GM23338 (cell line): ENCODE measurements around the gene ULBP2. TPM values are rescaled to one million over a fixed set of nuclear protein-coding genes. Genes with fewer than 3 reads are reported as not detected.

Experiments used
- ATAC-seq: fragments of 200-7000 bp; cut with Tn5 transposase; 3 replicates; pipeline ENCODE4 v1.9.1; 2020
- DNase-seq: peaks from one replicate; pipeline ENCODE4 v3.0.0-alpha.2; 2015; ENCODE audit warnings: low spot score
- H2AFZ ChIP-seq: fragments of 200-600 bp; sonication (generic); 2 replicates; pipeline ENCODE4 v1.8.0; 2016; ENCODE audit warnings: antibody characterized with exemption, mild to moderate bottlenecking, moderate library complexity
- H3F3A ChIP-seq: fragments of 200-600 bp; sonication (generic); replicated peaks from 2 replicates; pipeline ENCODE4 v1.8.0; 2017; ENCODE audit warnings: antibody characterized with exemption, mixed run types, low read depth
- H3K27ac ChIP-seq: fragments of 200-600 bp; sonication (generic); 2 replicates; pipeline ENCODE4 v1.6.1; 2016; ENCODE audit warnings: low read depth
- H3K27me3 ChIP-seq: fragments of 200-600 bp; sonication (generic); 2 replicates; pipeline ENCODE4 v1.8.0; 2016; ENCODE audit warnings: mild to moderate bottlenecking, mixed run types, moderate library complexity; ENCODE audit not compliant: insufficient read depth
- H3K36me3 ChIP-seq: fragments of 200-600 bp; sonication (generic); 2 replicates; pipeline ENCODE4 v1.8.0; 2016; ENCODE audit warnings: mild to moderate bottlenecking; ENCODE audit not compliant: insufficient read depth
- H3K4me1 ChIP-seq: fragments of 200-600 bp; sonication (generic); 2 replicates; pipeline ENCODE4 v1.8.0; 2016; ENCODE audit warnings: mild to moderate bottlenecking, moderate library complexity; ENCODE audit not compliant: insufficient read depth
- H3K4me2 ChIP-seq: fragments of 200-600 bp; sonication (generic); 2 replicates; pipeline ENCODE4 v1.7.1; 2017; ENCODE audit warnings: mixed run types
- H3K4me3 ChIP-seq: fragments of 200-600 bp; sonication (generic); 2 replicates; pipeline ENCODE4 v1.6.1; 2016; ENCODE audit warnings: mixed run types
- H3K79me2 ChIP-seq: fragments of 200-600 bp; sonication (generic); replicated peaks from 2 replicates; pipeline ENCODE4 v1.8.0; 2017; ENCODE audit warnings: mild to moderate bottlenecking; ENCODE audit not compliant: insufficient read depth
- H3K9me2 ChIP-seq: fragments of 200-600 bp; sonication (generic); 2 replicates; pipeline ENCODE4 v1.8.0; 2017; ENCODE audit not compliant: insufficient read depth
- H4K20me1 ChIP-seq: fragments of 200-600 bp; sonication (generic); replicated peaks from 2 replicates; pipeline ENCODE4 v1.8.0; 2017; ENCODE audit warnings: mild to moderate bottlenecking; ENCODE audit not compliant: insufficient read depth
- H3K27ac Mint-ChIP-seq: 2 replicates; pipeline ENCODE4 v1.8.0; 2020; ENCODE audit warnings: inconsistent platforms, mild to moderate bottlenecking, moderate library complexity, mixed read lengths
- H3K27me3 Mint-ChIP-seq: 3 replicates; pipeline ENCODE4 v1.8.0; 2022; ENCODE audit warnings: low read depth, mild to moderate bottlenecking, moderate library complexity, mixed read lengths, inconsistent platforms; ENCODE audit not compliant: insufficient read depth, poor library complexity
- H3K36me3 Mint-ChIP-seq: 3 replicates; pipeline ENCODE4 v1.8.0; 2021; ENCODE audit warnings: low read depth, mild to moderate bottlenecking, inconsistent platforms, moderate library complexity, mixed read lengths
- H3K4me1 Mint-ChIP-seq: 3 replicates; pipeline ENCODE4 v1.8.0; 2020; ENCODE audit warnings: mild to moderate bottlenecking, inconsistent platforms, mixed read lengths
- H3K4me3 Mint-ChIP-seq: 3 replicates; pipeline ENCODE4 v1.8.0; 2021; ENCODE audit warnings: moderate library complexity, mild to moderate bottlenecking, inconsistent platforms, mixed read lengths
- H3K9me3 Mint-ChIP-seq: 3 replicates; pipeline ENCODE4 v1.8.0; 2020; ENCODE audit warnings: moderate library complexity, mild to moderate bottlenecking, inconsistent platforms, mixed read lengths
- CTCF ChIP-seq, 2 experiments: fragments of 200-600 bp in 1 of 2; sonication (generic) in 1 of 2; conservative IDR thresholded peaks; 2 replicates each; pipeline versions ENCODE4 v1.5.1 to v1.6.1; 2016 to 2017; ENCODE audit warnings: antibody characterized with exemption in 2 of 2, low read depth in 2 of 2, mild to moderate bottlenecking in 2 of 2, moderate library complexity in 1 of 2
- ETS1 ChIP-seq: IDR thresholded peaks from 2 replicates; pipeline ENCODE4 v1.6.1; 2016; ENCODE audit warnings: antibody characterized with exemption
- EZH2 ChIP-seq: fragments of 200-600 bp; sonication (generic); IDR thresholded peaks from one replicate; pipeline ENCODE4 v1.8.0; 2017; ENCODE audit warnings: antibody characterized with exemption, mild to moderate bottlenecking, low read depth; ENCODE audit not compliant: unreplicated experiment
- EZH2phosphoT487 ChIP-seq: fragments of 200-600 bp; sonication (generic); IDR thresholded peaks from one replicate; pipeline ENCODE4 v1.8.1; 2018; ENCODE audit warnings: antibody characterized with exemption; ENCODE audit not compliant: unreplicated experiment
- ZNF331 ChIP-seq: fragments of 250-450 bp; sonication (Bioruptor Pico); IDR thresholded peaks from 2 replicates; pipeline ENCODE4 v1.5.0; 2020; ENCODE audit warnings: low read depth, mild to moderate bottlenecking, moderate library complexity
- ZNF462 ChIP-seq: fragments of 250-450 bp; sonication (Bioruptor Pico); IDR thresholded peaks from 2 replicates; pipeline ENCODE4 v1.5.0; 2020; ENCODE audit warnings: mild to moderate bottlenecking, moderate library complexity
- polyA plus RNA-seq: library from polyadenylated mRNA; unstranded; fragments of >200 nt; fragmentation: Nextera tagmentation; extraction: Ambion mirVana; gene quantifications from 2 replicates; pipeline ENCODE4 v1.2.1, GENCODE V29; 2016
- total RNA-seq: library from RNA; depleted of rRNA; stranded (reverse); fragments of >200 nt; shearing (Covaris generic); gene quantifications from 2 replicates; pipeline ENCODE4 v1.2.3, GENCODE V29; 2014

ULBP2 gene
- total and polyA plus RNA-seq, 2 experiments from 2014 or later = not detected

GRCh38 chr6:149896491-149896890 is 45.3 kb upstream of the ULBP2 start (continued):
- TF ChIP-seq CTCF (conservative IDR thresholded peaks at IDR 0.05; ENCODE audit: low read depth in 2 of 2) = no peak
- no peak for TF ChIP-seq ETS1
- TF ChIP-seq EZH2 = no peak

GRCh38 chr6:149897015-149897697 is 44.7 kb upstream of the ULBP2 start:
- peaks cover 16% of the 10 kb centered on the region for H3K27me3 Mint-ChIP-seq
- H3K9me2 ChIP-seq = no peaks in the 10 kb centered on the region
- no peaks in the 10 kb centered on the region; the same call in 1 of the 2 replicates for H3K4me1 ChIP-seq
- no peaks in the 10 kb centered on the region for H3K36me3 Mint-ChIP-seq
- no peaks in the 10 kb centered on the region for H3K27me3 ChIP-seq
- H4K20me1 ChIP-seq = no peaks in the 10 kb centered on the region; the same call in 1 of the 2 replicates
- H3K9me3 Mint-ChIP-seq = no peaks in the 10 kb centered on the region; the same call in 2 of the 3 replicates
- no peaks in the 10 kb centered on the region for H3K79me2 ChIP-seq
- H3K4me3 Mint-ChIP-seq = no peak overlapping the region
- no peak overlapping the region for H3K27ac Mint-ChIP-seq
- peaks cover 11% of the 10 kb centered on the region; the same call in 2 of the 3 replicates for H3K4me1 Mint-ChIP-seq
- no peak overlapping the region for H3K4me3 ChIP-seq
- H3K4me2 ChIP-seq = no peak overlapping the region
- no peak overlapping the region for H2AFZ ChIP-seq
- TF ChIP-seq EZH2phosphoT487 = no peak
- no peak for DNase-seq
- ATAC-seq = no peak
- H3K27ac ChIP-seq = no peak overlapping the region
- no peaks in the 10 kb centered on the region for H3K36me3 ChIP-seq
- H3F3A ChIP-seq = no peaks in the 10 kb centered on the region

GRCh38 chr6:149897855-149898744 is 43.7 kb upstream of the ULBP2 start, which contains the start of gene RAET1E:
RAET1E (minus strand) TSS chr6:149898113; CDS start chr6:149890901, 7,212 bp downstream.
- H3F3A ChIP-seq = no peaks in the 10 kb centered on the region
- peak; percentile 72 for ATAC-seq
- H3K27ac Mint-ChIP-seq = no peak within 1 kb of the TSS
- H3K27me3 ChIP-seq = no peaks in the 10 kb centered on the region
- H3K36me3 ChIP-seq = no peaks in the 10 kb centered on the region
- H3K4me2 ChIP-seq = no peak within 1 kb of the TSS
- H3K79me2 ChIP-seq = no peaks in the 10 kb centered on the region
- peaks cover 16% of the 10 kb centered on the region for H3K27me3 Mint-ChIP-seq
- H3K36me3 Mint-ChIP-seq = no peaks in the 10 kb centered on the region
- H3K9me3 Mint-ChIP-seq = no peaks in the 10 kb centered on the region; the same call in 2 of the 3 replicates
- H4K20me1 ChIP-seq = no peaks in the 10 kb centered on the region
- peaks cover 11% of the 10 kb centered on the region; the same call in 2 of the 3 replicates for H3K4me1 Mint-ChIP-seq
- H2AFZ ChIP-seq = no peak within 1 kb of the TSS
- no peak within 1 kb of the TSS for H3K4me3 ChIP-seq
- no peak within 1 kb of the TSS for H3K27ac ChIP-seq
- no peaks in the 10 kb centered on the region for H3K9me2 ChIP-seq
- DNase-seq = peak; percentile 30
- no peak within 1 kb of the TSS for H3K4me3 Mint-ChIP-seq
- no peaks in the 10 kb centered on the region; the same call in 1 of the 2 replicates for H3K4me1 ChIP-seq
- TF ChIP-seq EZH2 (no peak), ZNF331 (no peak), ETS1 (no peak), ZNF462 (CRISPR knock-in tag) (no peak)
